UCSD-AML1 (cell line): ENCODE results near the gene GADD45G.

Source experiments
- DNase-seq: peaks from one replicate; lab custom pipeline; 2025; ENCODE audit not compliant: unreplicated experiment; lab: John Stamatoyannopoulos, UW

GADD45G gene

GRCh38 chr9:89592213-89592815 is 12.5 kb upstream of the GADD45G start:
- no peak for DNase-seq

DNA sequence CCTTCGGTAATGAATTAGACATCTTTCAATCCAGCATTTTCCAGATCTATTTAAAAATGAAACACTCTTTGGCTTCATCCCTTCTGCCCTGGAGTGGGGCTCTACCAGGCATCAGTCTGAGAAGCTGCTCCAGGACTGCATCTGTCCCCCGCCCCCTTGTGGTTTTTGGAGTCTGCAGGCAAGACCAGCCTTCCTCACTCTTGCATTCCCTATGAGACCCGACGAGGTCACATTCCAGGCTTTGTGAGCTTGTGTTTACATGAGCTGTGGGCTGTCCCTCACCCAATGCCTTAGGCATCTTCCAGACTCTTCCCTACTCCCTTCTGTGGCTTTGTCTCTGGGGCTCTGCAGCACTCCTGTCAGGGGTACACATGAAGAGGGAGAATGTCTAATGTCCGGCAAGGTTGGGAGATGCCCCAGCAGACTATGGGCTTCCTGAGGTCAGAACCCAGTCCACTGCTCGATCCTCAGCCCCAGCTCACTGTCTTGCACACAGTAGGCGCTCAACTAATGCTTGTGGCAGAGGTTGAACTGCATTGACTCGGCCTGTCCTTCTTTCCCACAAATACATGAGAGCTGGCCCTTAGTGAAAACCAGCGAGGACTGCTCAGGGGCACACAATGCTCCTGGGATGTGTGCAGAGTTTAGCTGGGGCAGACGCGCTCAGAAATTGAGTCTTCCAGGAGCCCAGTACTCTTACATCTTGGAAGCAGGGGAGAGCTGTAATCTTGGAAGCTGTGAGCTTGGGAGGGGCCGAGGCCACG is 11.7 kb upstream of the GADD45G start:
- DNase-seq: no peak

GRCh38 chr9:89593727-89594427 is 10.9 kb upstream of the GADD45G start:
- peak; percentile 65 for DNase-seq

DNA sequence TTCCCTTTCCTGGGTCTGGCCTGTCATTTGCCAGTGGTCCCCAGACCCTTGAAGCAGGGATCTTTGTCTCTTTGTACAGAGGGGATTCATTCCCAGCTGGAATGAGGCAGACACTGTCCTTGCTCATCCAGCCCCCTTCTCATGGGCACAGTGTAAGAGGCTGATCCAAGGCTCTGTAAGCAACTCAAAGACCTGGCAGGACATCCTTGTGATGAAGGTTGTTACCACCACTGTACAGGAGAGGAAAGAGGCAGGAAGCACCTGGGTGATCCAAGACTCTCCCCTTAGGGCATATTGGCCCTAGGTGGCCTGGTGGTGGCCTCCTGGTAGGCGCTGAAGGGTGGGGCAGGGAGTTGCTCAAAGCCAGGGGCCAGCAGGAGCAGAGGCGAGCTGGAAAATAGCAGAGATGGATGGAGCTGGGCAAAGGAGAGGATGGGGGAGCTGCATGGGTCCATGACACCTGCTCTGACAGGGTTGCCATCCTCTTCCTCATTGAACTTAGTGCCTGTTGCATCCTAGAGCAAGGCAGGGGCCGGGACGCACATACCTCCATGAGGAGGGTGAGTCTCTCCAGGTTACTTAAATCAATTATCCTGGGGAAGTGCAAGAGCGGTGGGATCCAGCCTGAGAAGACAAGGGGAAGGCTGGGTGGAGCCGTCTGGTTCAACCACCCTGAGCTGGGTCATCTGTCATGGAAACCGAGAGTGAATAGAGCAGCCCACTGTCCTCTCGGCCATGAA is 9.8 kb upstream of the GADD45G start:
- DNase-seq: no peak

- no peak for DNase-seq
These were observed 9.2 kb upstream of the GADD45G start for GRCh38 chr9:89595646-89596045.

- no peak for DNase-seq
These were observed 7.8 kb upstream of the GADD45G start for GRCh38 chr9:89596937-89597555.

DNA sequence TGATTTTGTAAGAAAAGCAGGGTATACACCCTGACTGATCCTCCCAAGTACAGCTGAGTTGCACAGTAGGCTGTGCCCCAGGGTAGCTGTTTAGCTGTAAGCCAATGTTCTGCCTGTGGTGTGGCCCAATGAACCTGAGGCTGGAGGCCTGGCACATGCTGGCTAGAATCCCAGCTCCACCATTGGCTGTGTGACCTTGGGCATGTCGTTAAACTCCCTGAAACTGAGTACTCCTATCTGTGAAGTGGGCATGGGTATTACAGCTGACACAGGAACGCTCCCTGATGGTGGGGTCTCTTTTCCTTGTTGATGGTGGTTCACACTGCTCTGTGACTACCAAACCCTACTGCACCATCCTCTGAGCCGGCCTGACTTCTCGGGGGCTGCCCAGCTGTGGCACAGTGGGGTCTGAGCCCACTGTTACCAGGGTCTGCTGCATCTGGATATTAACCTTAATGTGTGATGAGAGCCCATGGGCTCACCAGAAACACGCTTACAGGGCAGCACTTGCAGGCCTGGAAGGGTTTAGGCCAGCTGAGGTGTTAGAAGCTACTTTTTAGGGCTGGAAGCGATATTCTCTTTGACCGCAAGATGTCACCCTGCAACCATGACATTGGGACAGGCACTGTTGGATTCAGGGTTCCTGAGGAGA is 7.0 kb upstream of the GADD45G start:
- DNase-seq: peak; percentile 31

GRCh38 chr9:89598363-89598713 is 6.5 kb upstream of the GADD45G start:
- no peak for DNase-seq

GRCh38 chr9:89598926-89599325 is 5.9 kb upstream of the GADD45G start:
- DNase-seq: no peak

- DNase-seq: no peak
These were observed 4.0 kb upstream of the GADD45G start for GRCh38 chr9:89600831-89601230.

DNA sequence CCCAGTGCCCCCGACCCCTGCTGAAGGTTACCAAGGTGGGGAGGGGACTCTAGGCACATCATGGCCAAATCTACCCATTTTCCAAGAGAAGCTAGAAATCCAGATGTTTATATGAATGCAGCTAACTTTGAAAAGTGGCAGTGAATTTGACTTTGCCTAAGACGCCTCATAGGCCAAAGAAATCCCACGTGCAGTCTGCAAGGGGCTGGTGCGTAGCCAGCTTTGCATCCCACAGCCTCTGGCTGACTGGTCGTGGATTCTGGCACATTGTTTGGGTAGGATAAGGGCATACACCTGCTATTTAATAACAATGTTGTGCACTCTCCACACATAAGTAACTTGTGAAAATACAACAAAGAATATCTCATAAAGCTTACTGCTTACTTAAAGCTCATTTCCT is 3.5 kb upstream of the GADD45G start:
- DNase-seq: no peak

DNA sequence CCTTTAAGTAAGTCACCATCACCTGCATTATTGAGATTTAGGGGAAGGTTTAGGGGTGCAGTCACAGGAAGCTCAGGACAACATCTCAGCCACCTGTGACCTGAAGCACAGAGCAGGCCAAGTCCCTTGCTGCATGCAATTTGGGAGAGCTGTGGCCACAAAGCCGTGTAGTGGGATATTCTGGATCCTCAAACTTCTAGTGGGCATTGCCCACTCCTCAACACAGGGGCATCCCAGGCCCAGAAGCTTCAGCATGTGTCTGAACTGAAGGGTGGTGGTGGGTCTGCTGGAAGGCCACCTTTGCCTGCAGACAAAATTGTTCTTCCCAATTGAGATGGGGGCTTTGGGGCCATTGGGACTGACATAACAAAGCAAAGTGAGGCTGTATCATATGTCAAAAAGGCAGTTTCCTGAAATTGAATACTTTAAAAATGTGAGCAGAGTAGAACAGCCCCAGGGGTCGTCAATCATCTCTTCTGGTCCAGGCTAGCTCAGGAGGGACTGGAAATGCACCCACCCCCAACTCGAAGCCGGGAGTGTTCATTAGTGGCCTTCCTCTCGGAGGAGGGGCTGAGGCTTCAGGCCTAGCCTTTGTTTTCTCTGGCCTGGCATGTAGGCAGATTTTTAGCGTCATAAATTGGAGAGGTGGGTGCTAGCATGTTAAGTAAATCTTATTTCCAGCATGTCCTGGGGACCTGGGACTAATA is 2.8 kb upstream of the GADD45G start:
- DNase-seq: no peak

- peak; percentile 86 for DNase-seq
These were observed 1.6 kb upstream of the GADD45G start for GRCh38 chr9:89602978-89603766.

DNA sequence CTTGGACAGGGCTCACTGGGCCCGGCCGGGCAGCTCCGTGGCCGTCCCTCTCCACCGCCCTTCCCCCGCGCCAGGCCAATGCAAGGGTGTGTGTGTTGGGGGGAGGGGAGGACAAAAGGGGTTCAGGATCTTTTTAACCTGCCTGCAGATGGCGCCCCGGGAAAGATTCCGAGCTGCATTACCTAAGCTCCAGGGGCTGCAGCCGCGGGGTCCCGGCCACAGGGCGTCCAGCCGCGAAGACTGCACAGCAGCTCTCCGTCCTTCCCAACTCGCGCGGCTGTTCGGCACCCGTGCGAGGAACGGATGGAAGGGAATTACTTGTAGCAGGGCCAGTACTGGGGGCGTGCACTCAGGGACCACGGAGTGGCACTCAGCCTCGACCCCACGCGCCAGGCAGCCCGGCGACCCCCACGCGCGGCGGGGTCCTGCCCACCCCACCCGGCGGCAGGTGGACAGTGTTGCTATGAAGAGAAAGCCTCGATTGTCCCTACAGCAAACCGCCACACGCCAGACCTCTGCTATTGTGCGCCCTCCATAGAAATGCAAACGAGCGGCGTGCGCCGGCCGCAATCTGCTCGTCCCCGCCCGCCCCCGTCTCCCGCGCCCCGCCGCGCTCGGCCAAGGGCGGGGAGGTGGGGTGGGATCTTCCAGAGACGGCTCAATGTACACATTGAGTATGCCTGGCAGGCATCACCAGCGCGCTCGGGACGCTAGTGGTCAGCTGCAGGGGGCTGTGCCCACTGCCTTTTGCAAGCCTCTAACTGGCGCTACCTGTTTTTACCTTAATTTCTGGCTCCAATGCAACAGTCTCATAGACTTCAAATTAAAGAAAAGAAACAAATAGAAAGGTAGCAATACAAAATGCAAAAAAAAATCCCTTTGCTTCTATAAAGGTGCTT is 796 bp upstream of the GADD45G start:
- DNase-seq: peak; percentile 43

DNA sequence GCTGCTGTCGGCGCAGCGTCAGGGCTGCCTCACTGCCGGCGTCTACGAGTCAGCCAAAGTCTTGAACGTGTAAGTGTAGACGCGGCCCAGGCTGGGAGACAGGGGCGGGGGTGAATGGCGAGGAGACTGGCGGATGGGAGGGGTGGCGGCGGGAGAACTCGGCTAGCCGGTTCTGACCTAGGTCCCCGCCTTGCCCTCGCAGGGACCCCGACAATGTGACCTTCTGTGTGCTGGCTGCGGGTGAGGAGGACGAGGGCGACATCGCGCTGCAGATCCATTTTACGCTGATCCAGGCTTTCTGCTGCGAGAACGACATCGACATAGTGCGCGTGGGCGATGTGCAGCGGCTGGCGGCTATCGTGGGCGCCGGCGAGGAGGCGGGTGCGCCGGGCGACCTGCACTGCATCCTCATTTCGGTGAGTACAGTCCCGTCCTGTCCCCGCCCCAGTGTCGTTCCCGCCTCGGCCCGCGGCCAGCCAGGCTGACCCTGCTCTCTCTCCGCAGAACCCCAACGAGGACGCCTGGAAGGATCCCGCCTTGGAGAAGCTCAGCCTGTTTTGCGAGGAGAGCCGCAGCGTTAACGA is 745 bp downstream of the GADD45G start:
- peak; percentile 57 for DNase-seq

DNA sequence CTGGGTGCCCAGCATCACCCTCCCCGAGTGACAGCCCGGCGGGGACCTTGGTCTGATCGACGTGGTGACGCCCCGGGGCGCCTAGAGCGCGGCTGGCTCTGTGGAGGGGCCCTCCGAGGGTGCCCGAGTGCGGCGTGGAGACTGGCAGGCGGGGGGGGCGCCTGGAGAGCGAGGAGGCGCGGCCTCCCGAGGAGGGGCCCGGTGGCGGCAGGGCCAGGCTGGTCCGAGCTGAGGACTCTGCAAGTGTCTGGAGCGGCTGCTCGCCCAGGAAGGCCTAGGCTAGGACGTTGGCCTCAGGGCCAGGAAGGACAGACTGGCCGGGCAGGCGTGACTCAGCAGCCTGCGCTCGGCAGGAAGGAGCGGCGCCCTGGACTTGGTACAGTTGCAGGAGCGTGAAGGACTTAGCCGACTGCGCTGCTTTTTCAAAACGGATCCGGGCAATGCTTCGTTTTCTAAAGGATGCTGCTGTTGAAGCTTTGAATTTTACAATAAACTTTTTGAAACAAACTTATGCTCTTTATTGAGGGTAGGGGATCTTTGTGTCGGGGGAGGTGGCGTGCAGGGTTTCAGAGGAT is 1.3 kb downstream of the GADD45G start:
- peak; percentile 69 for DNase-seq

DNA sequence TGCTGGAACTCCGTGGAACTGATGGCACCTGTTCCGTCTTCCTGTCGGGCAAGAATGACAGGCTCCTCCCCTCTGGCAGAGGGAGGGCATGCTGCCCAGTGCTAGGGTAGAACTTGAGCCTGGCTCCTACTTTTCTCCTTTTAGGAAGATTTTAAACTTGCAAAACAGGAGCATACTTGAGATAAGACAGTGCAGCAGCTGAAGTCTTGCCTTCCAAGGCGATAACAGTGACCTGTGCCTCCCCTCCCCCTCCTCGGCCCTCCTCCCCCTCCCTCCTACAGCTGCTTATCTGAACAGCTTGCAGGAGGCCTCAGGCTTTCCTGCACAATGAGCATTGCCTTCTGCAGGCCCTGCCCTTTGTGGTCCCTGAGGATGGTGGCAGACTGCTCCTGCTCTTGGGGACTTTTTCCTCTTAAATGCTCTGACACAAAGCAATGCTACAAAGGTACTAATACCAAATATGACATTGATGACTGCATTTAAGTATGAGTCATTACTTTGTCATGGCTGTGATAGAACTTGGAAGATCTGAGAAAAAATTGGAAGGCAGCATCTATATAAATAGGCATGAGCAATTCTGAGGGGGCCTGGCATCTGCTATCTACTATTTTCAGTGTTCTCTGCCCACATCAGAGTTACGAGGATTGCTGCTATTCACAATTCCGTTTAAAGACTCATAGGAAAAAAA is 2.0 kb downstream of the GADD45G start:
- DNase-seq: peak; percentile 61
